Panc1 (cell line): ENCODE data around the gene RDX. TPM values are rescaled to one million over a fixed set of nuclear protein-coding genes. Genes with fewer than 3 reads are reported as not detected.
A peak's percentile ranks its signal among the peaks of the same experiment; 100 is the strongest.

ENCODE experiments used
- ATAC-seq: fragments of 200-7000 bp; cut with Tn5 transposase; 2 replicates; pipeline ENCODE4 v1.9.1; 2020; ENCODE audit warnings: mild to moderate bottlenecking, moderate library complexity
- BruUV-seq: library from RNA; stranded (reverse); fragments of 400-500 nt; replicated peaks from 2 replicates; lab custom pipeline; 2021; lab: Mats Ljungman, UMichigan
- CTCF ChIA-PET: fragments of 300-600 bp; sonication (Branson Sonifier 250); formaldehyde crosslinking; loops from one replicate; lab custom pipeline; 2022; ENCODE audit warnings: antibody characterized with exemption; lab: Charles Lee
- POLR2A ChIA-PET: fragments of 300-600 bp; sonication (Branson Sonifier 250); formaldehyde crosslinking; loops from one replicate; lab custom pipeline; 2022; ENCODE audit warnings: antibody characterized with exemption; lab: Charles Lee
- DNase-seq: peaks from one replicate; pipeline ENCODE4 v3.0.0-alpha.2; 2010; ENCODE audit warnings: low read depth, low spot score
- H3K27ac ChIP-seq: 2 replicates; pipeline ENCODE4 v1.5.1; 2011; ENCODE audit warnings: mild to moderate bottlenecking, low read length, inconsistent platforms
- H3K27me3 ChIP-seq: fragments of 200-500 bp; sonication (Bioruptor generic); 2 replicates; pipeline ENCODE4 v1.6.0; 2014; ENCODE audit warnings: low read length, inconsistent platforms; ENCODE audit not compliant: control insufficient read depth, insufficient read depth
- H3K36me3 ChIP-seq: fragments of 200-500 bp; sonication (Bioruptor generic); 2 replicates; pipeline ENCODE4 v1.5.1; 2014; ENCODE audit warnings: inconsistent platforms, mild to moderate bottlenecking, low read length, moderate library complexity; ENCODE audit not compliant: control insufficient read depth, insufficient read depth
- H3K4me1 ChIP-seq: 2 replicates; pipeline ENCODE4 v1.5.1; 2011; ENCODE audit warnings: inconsistent platforms, mild to moderate bottlenecking, low read length, moderate library complexity; ENCODE audit not compliant: control insufficient read depth, insufficient read depth
- H3K4me3 ChIP-seq, 2 experiments: 2 replicates each; pipeline ENCODE4 v1.5.1; 2011 to 2012; ENCODE audit warnings: low read depth in 2 of 2, low read length in 2 of 2, mild to moderate bottlenecking in 2 of 2, inconsistent platforms in 1 of 2, moderate library complexity in 1 of 2
- H3K9me3 ChIP-seq: fragments of 200-500 bp; sonication (Bioruptor generic); 2 replicates; pipeline ENCODE4 v1.5.1; 2014; ENCODE audit warnings: low read depth, mild to moderate bottlenecking, inconsistent platforms, low read length, moderate library complexity; ENCODE audit not compliant: control insufficient read depth, insufficient read depth
- POLR2AphosphoS5 ChIP-seq: IDR thresholded peaks from 2 replicates; pipeline ENCODE4 v1.6.1; 2012; ENCODE audit warnings: mild to moderate bottlenecking, low read depth, low read length, moderate library complexity
- SIN3A ChIP-seq: IDR thresholded peaks from 2 replicates; pipeline ENCODE4 v1.6.1; 2012; ENCODE audit warnings: low read depth, mild to moderate bottlenecking, low read length, moderate library complexity, borderline replicate concordance; ENCODE audit not compliant: insufficient read depth
- TCF7L2 ChIP-seq: IDR thresholded peaks from 2 replicates; pipeline ENCODE4 v1.6.1; 2011; ENCODE audit warnings: mild to moderate bottlenecking, low read depth, low read length, inconsistent platforms
- in situ Hi-C: cut with HindIII; loops from 2 replicates; pipeline ENCODE4 v1.10.0; 2016; ENCODE audit warnings: low sequenced_read_pairs, low pct_unique_long_range_greater_than_20kb
- intact Hi-C: fragments of 100-400 bp; cut with micrococcal nuclease; formaldehyde crosslinking; loops from one replicate; pipeline ENCODE4 v1.10.0; 2022; ENCODE audit not compliant: unreplicated experiment
- total RNA-seq: library from RNA; stranded (reverse); gene quantifications from one replicate; pipeline ENCODE4 v1.2.1, GENCODE V29; 2021; ENCODE audit not compliant: unreplicated experiment
- TF ChIP-seq, protein P1 (sequence below), 2 experiments: IDR thresholded peaks; 2 replicates each; pipeline ENCODE4 v1.6.1; 2011 to 2012; ENCODE audit warnings: low read depth in 2 of 2, control low read depth in 1 of 2, low read length in 1 of 2, mild to moderate bottlenecking in 1 of 2, moderate library complexity in 1 of 2; ENCODE audit not compliant: insufficient read depth in 1 of 2
- TF ChIP-seq, protein P2 (sequence below): fragments of 450-650 bp; IDR thresholded peaks from 2 replicates; pipeline ENCODE4 v1.5.1; 2017; ENCODE audit warnings: mild to moderate bottlenecking

Gene RDX
- total RNA-seq, 1 experiment from 2014 or later = 200 TPM

- TF ChIP-seq TCF7L2 = no peak
These were observed 165.7 kb downstream of the RDX start (continued) for GRCh38 chr11:110130642-110131238.

DNA sequence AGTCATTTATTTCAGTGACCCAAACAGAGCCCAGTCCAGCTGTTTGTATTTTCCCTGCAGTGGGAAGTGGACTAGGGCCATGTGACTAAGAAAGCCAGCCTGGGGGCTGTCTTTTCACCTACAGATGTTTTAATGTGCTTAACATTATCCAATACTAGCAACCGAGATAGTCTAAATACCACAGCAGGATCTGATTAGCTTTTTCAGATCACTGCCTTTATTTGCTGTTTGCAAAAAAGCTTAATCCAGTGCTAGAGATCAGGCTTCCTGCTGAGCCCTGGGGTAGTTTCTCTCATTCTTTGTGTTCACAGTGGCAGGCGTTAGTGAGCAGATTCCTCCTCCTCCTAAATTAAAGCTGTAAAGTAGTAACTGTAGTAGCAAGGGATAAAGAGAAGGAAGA lies 168.3 kb downstream of the RDX start:
- POLR2A ChIA-PET = interaction anchor here (0.6 to 0.7 kb wide), 3 partner anchors 22 to 1556 kb away, joined by 3 to 4 read pairs (median 4); no protein-coding TSS in a partner anchor
- in situ Hi-C loops (no loop called here), intact Hi-C loops (no loop called here)
- BruUV-seq = no TSS peak
- Histone ChIP-seq H3K4me1 (peaks cover 8% of the 10 kb centered on the region), H3K27ac (0 out of 2 replicates have a peak overlapping the region, but pooled peaks have one; percentile 1), H3K4me3 (no peak overlapping the region), H3K9me3 (no peaks in the 10 kb centered on the region), H3K36me3 (no peaks in the 10 kb centered on the region; the same call in 1 of the 2 replicates), H3K27me3 (no peaks in the 10 kb centered on the region)
- TF ChIP-seq, protein P1, sequence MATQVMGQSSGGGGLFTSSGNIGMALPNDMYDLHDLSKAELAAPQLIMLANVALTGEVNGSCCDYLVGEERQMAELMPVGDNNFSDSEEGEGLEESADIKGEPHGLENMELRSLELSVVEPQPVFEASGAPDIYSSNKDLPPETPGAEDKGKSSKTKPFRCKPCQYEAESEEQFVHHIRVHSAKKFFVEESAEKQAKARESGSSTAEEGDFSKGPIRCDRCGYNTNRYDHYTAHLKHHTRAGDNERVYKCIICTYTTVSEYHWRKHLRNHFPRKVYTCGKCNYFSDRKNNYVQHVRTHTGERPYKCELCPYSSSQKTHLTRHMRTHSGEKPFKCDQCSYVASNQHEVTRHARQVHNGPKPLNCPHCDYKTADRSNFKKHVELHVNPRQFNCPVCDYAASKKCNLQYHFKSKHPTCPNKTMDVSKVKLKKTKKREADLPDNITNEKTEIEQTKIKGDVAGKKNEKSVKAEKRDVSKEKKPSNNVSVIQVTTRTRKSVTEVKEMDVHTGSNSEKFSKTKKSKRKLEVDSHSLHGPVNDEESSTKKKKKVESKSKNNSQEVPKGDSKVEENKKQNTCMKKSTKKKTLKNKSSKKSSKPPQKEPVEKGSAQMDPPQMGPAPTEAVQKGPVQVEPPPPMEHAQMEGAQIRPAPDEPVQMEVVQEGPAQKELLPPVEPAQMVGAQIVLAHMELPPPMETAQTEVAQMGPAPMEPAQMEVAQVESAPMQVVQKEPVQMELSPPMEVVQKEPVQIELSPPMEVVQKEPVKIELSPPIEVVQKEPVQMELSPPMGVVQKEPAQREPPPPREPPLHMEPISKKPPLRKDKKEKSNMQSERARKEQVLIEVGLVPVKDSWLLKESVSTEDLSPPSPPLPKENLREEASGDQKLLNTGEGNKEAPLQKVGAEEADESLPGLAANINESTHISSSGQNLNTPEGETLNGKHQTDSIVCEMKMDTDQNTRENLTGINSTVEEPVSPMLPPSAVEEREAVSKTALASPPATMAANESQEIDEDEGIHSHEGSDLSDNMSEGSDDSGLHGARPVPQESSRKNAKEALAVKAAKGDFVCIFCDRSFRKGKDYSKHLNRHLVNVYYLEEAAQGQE (IDR thresholded peaks at IDR 0.05; ENCODE audit: insufficient read depth in 1 of 2, low read depth in 2 of 2, low read length in 1 of 2) = no peak
- TF ChIP-seq SIN3A (no peak), TCF7L2 (no peak), POLR2AphosphoS5 (no peak)
- TF ChIP-seq, protein P2, sequence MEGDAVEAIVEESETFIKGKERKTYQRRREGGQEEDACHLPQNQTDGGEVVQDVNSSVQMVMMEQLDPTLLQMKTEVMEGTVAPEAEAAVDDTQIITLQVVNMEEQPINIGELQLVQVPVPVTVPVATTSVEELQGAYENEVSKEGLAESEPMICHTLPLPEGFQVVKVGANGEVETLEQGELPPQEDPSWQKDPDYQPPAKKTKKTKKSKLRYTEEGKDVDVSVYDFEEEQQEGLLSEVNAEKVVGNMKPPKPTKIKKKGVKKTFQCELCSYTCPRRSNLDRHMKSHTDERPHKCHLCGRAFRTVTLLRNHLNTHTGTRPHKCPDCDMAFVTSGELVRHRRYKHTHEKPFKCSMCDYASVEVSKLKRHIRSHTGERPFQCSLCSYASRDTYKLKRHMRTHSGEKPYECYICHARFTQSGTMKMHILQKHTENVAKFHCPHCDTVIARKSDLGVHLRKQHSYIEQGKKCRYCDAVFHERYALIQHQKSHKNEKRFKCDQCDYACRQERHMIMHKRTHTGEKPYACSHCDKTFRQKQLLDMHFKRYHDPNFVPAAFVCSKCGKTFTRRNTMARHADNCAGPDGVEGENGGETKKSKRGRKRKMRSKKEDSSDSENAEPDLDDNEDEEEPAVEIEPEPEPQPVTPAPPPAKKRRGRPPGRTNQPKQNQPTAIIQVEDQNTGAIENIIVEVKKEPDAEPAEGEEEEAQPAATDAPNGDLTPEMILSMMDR = no peak
- ATAC-seq = peak; percentile 73
- no peak for DNase-seq
- CTCF ChIA-PET = interaction anchor here (0.6 kb wide), 1 partner anchor 340 kb away, joined by 4 read pairs; no protein-coding TSS in a partner anchor

DNA sequence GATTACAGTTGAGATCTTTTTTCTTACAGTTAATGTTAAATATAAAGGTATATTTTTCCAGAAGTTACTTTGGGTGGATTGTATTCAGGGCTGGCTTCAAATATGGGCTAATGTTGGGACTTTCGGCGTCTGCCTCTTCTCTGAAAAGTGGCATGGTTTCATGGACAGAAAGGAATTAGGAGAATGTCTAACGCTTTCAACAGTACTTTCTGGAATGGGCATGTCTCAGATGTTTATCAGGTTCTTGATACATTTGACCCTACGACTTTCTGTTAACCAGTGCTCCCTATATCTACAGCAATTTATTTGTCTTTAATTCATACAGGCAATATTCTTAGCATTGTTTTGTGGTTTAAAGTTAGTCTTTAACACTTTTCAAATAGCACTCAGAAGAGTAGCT lies 169.5 kb downstream of the RDX start:
- H3K27ac ChIP-seq = no peak overlapping the region
- in situ Hi-C loops (no loop called here), intact Hi-C loops (no loop called here)
- no TSS peak for BruUV-seq
- DNase-seq (no peak), ATAC-seq (no peak)
- H3K4me3 ChIP-seq = no peak overlapping the region
- TF ChIP-seq TCF7L2 (no peak), POLR2AphosphoS5 (no peak)
- TF ChIP-seq, protein P2 = no peak
- TF ChIP-seq, protein P1 (IDR thresholded peaks at IDR 0.05; ENCODE audit: insufficient read depth in 1 of 2, low read depth in 2 of 2, low read length in 1 of 2) = no peak
- CTCF ChIA-PET = no interaction called here
- H3K36me3 ChIP-seq = no peaks in the 10 kb centered on the region
- H3K9me3 ChIP-seq = no peaks in the 10 kb centered on the region
- POLR2A ChIA-PET = no interaction called here
- peaks cover 8% of the 10 kb centered on the region for H3K4me1 ChIP-seq
- no peaks in the 10 kb centered on the region for H3K27me3 ChIP-seq
